ENCODE measurements around the gene SUMO3. TPM values are rescaled to one million over a fixed set of nuclear protein-coding genes. Genes with fewer than 3 reads are reported as not detected.

Gene SUMO3
- total and polyA plus RNA-seq, 4 donors: 35.1 to 51.0 (median 40.6) TPM

- DNase-seq (ENCODE audit: low spot score): no peak
- H3K4me1 ChIP-seq (ENCODE audit: control insufficient read depth in 4 of 4, insufficient read depth in 4 of 4, low read length in 3 of 4): peaks cover 4 to 11% (median 7%) of the 10 kb centered on the region in 4 donors
- no peak overlapping the region for H3K4me3 ChIP-seq (ENCODE audit: low read depth in 1 of 3, low read length in 3 of 3)
- H3K27ac ChIP-seq (ENCODE audit: low read depth in 1 of 2, low read length in 2 of 2): no peak overlapping the region
- H3K9me3 ChIP-seq (ENCODE audit: control insufficient read depth in 4 of 4, low read length in 3 of 4): no peaks in the 10 kb centered on the region
- no peaks in the 10 kb centered on the region for H3K27me3 ChIP-seq (ENCODE audit: control insufficient read depth in 4 of 4, insufficient read depth in 4 of 4, low read length in 3 of 4)
- WGBS: 93% methylated on average over 22 of the region's 22 CpGs
- no peak for TF ChIP-seq EGR1 (IDR thresholded peaks at IDR 0.05; ENCODE audit: low read depth in 2 of 2)
- no peak for TF ChIP-seq HNF4G (IDR thresholded peaks at IDR 0.05)
- TF ChIP-seq, protein P1, sequence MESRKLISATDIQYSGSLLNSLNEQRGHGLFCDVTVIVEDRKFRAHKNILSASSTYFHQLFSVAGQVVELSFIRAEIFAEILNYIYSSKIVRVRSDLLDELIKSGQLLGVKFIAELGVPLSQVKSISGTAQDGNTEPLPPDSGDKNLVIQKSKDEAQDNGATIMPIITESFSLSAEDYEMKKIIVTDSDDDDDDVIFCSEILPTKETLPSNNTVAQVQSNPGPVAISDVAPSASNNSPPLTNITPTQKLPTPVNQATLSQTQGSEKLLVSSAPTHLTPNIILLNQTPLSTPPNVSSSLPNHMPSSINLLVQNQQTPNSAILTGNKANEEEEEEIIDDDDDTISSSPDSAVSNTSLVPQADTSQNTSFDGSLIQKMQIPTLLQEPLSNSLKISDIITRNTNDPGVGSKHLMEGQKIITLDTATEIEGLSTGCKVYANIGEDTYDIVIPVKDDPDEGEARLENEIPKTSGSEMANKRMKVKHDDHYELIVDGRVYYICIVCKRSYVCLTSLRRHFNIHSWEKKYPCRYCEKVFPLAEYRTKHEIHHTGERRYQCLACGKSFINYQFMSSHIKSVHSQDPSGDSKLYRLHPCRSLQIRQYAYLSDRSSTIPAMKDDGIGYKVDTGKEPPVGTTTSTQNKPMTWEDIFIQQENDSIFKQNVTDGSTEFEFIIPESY (IDR thresholded peaks at IDR 0.05): no peak
- TF ChIP-seq, protein P2, sequence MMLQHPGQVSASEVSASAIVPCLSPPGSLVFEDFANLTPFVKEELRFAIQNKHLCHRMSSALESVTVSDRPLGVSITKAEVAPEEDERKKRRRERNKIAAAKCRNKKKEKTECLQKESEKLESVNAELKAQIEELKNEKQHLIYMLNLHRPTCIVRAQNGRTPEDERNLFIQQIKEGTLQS (IDR thresholded peaks at IDR 0.05): no peak
- TF ChIP-seq YY1 (IDR thresholded peaks at IDR 0.05): no peak
- TF ChIP-seq, protein P3, sequence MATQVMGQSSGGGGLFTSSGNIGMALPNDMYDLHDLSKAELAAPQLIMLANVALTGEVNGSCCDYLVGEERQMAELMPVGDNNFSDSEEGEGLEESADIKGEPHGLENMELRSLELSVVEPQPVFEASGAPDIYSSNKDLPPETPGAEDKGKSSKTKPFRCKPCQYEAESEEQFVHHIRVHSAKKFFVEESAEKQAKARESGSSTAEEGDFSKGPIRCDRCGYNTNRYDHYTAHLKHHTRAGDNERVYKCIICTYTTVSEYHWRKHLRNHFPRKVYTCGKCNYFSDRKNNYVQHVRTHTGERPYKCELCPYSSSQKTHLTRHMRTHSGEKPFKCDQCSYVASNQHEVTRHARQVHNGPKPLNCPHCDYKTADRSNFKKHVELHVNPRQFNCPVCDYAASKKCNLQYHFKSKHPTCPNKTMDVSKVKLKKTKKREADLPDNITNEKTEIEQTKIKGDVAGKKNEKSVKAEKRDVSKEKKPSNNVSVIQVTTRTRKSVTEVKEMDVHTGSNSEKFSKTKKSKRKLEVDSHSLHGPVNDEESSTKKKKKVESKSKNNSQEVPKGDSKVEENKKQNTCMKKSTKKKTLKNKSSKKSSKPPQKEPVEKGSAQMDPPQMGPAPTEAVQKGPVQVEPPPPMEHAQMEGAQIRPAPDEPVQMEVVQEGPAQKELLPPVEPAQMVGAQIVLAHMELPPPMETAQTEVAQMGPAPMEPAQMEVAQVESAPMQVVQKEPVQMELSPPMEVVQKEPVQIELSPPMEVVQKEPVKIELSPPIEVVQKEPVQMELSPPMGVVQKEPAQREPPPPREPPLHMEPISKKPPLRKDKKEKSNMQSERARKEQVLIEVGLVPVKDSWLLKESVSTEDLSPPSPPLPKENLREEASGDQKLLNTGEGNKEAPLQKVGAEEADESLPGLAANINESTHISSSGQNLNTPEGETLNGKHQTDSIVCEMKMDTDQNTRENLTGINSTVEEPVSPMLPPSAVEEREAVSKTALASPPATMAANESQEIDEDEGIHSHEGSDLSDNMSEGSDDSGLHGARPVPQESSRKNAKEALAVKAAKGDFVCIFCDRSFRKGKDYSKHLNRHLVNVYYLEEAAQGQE (IDR thresholded peaks at IDR 0.05): no peak
- TF ChIP-seq, protein P4, sequence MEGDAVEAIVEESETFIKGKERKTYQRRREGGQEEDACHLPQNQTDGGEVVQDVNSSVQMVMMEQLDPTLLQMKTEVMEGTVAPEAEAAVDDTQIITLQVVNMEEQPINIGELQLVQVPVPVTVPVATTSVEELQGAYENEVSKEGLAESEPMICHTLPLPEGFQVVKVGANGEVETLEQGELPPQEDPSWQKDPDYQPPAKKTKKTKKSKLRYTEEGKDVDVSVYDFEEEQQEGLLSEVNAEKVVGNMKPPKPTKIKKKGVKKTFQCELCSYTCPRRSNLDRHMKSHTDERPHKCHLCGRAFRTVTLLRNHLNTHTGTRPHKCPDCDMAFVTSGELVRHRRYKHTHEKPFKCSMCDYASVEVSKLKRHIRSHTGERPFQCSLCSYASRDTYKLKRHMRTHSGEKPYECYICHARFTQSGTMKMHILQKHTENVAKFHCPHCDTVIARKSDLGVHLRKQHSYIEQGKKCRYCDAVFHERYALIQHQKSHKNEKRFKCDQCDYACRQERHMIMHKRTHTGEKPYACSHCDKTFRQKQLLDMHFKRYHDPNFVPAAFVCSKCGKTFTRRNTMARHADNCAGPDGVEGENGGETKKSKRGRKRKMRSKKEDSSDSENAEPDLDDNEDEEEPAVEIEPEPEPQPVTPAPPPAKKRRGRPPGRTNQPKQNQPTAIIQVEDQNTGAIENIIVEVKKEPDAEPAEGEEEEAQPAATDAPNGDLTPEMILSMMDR (IDR thresholded peaks at IDR 0.05; ENCODE audit: low read depth, low read length, missing input control): no peak
- TF ChIP-seq FOXA1 (IDR thresholded peaks at IDR 0.05): no peak
- H3K36me3 ChIP-seq (ENCODE audit: control insufficient read depth in 4 of 4, insufficient read depth in 3 of 4, low read depth in 1 of 4, low read length in 3 of 4): no peaks in the 10 kb centered on the region
- no peak overlapping the region for H3K9ac ChIP-seq (ENCODE audit: low read depth in 1 of 2, low read length in 2 of 2)
Measured at GRCh38 chr21:44759628-44760285, 58.1 kb downstream of the SUMO3 start.

DNA sequence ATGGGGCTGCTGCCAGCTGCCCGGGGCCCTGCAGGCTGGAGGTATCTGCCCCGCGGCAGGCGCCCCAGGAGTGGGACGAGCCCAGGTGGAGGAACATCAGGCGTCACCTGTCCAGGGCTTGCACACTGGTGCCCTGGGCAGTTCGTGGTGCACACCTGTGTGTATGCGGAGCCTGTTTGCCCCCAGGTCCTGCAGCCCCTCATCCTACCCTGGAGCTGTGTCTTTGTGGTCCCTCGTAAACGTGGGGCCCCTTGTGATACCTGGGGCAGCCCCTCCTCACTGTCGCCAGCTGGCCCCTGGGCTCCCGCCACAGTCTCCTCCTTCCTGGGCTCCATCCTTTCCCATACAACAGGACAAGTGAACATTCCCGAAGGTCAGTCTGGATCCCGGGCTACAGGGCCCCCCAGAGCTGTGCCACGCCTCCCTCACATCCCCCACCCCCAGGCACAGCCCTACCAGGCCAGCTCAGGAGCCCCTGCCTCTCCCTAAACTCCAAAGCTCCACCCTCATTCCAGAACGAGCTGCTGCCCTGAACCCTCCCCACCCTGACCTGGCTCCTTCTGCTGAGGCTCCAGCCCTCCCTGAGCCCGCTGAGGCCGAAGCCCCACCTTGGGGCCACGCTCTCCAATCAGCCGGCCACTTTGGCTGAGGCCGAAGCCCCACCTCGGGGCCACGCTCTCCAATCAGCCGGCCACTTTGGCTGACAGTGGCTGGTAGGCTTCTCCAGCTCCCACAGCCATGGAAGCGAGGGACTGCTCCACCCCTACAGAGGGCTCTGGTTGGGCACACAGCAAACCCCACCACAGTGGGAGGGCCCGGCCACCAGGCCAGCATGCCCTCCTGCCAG is 58.9 kb downstream of the SUMO3 start:
- H3K36me3 ChIP-seq (ENCODE audit: control insufficient read depth in 4 of 4, insufficient read depth in 3 of 4, low read depth in 1 of 4, low read length in 3 of 4): no peaks in the 10 kb centered on the region
- H3K4me3 ChIP-seq (ENCODE audit: low read depth in 1 of 3, low read length in 3 of 3): no peak overlapping the region
- TF ChIP-seq JUND (IDR thresholded peaks at IDR 0.05) (no peak), MAX (IDR thresholded peaks at IDR 0.05) (no peak), TAF1 (conservative IDR thresholded peaks at IDR 0.05) (no peak), NR2F2 (IDR thresholded peaks at IDR 0.05) (no peak), YY1 (IDR thresholded peaks at IDR 0.05) (no peak), FOXA2 (IDR thresholded peaks at IDR 0.05) (no peak), SP1 (IDR thresholded peaks at IDR 0.05) (no peak)
- TF ChIP-seq, protein P2 (IDR thresholded peaks at IDR 0.05): no peak
- H3K27me3 ChIP-seq (ENCODE audit: control insufficient read depth in 4 of 4, insufficient read depth in 4 of 4, low read length in 3 of 4): no peaks in the 10 kb centered on the region
- peaks cover 4 to 11% (median 7%) of the 10 kb centered on the region in 4 donors for H3K4me1 ChIP-seq (ENCODE audit: control insufficient read depth in 4 of 4, insufficient read depth in 4 of 4, low read length in 3 of 4)
- H3K9me3 ChIP-seq (ENCODE audit: control insufficient read depth in 4 of 4, low read length in 3 of 4): no peaks in the 10 kb centered on the region
- H3K9ac ChIP-seq (ENCODE audit: low read depth in 1 of 2, low read length in 2 of 2): no peak overlapping the region
- 78% methylated on average over 26 of the region's 26 CpGs for WGBS
- no peak for DNase-seq (ENCODE audit: low spot score)
- H3K27ac ChIP-seq (ENCODE audit: low read depth in 1 of 2, low read length in 2 of 2): no peak overlapping the region
